ENCODE measurements around the gene FADS6.

GRCh38 chr17:74830861-74831260 lies 62.6 kb downstream of the FADS6 start:
- TF ChIP-seq, protein P1, sequence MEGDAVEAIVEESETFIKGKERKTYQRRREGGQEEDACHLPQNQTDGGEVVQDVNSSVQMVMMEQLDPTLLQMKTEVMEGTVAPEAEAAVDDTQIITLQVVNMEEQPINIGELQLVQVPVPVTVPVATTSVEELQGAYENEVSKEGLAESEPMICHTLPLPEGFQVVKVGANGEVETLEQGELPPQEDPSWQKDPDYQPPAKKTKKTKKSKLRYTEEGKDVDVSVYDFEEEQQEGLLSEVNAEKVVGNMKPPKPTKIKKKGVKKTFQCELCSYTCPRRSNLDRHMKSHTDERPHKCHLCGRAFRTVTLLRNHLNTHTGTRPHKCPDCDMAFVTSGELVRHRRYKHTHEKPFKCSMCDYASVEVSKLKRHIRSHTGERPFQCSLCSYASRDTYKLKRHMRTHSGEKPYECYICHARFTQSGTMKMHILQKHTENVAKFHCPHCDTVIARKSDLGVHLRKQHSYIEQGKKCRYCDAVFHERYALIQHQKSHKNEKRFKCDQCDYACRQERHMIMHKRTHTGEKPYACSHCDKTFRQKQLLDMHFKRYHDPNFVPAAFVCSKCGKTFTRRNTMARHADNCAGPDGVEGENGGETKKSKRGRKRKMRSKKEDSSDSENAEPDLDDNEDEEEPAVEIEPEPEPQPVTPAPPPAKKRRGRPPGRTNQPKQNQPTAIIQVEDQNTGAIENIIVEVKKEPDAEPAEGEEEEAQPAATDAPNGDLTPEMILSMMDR (IDR thresholded peaks at IDR 0.05) = no peak
- no peak for TF ChIP-seq POLR2A (IDR thresholded peaks at IDR 0.05)

Data from uterus (tissue), 2 donors.